A172 (cell line): ENCODE results near the gene RNF169. TPM values are rescaled to one million over a fixed set of nuclear protein-coding genes. Genes with fewer than 3 reads are reported as not detected.
A peak's percentile ranks its signal among the peaks of the same experiment; 100 is the strongest.
"Not testable (repeated sequence)": the region's sequence is repeated elsewhere in the genome, so short reads cannot be mapped to it uniquely, and the experiment has no call there.

Experiments
- DNase-seq: peaks from one replicate; pipeline ENCODE4 v3.0.0-alpha.2; 2015; ENCODE audit warnings: low spot score
- total RNA-seq: library from RNA; depleted of rRNA; stranded (reverse); fragments of >200 nt; shearing (Covaris generic); gene quantifications from 2 replicates; pipeline ENCODE4 v1.2.3, GENCODE V29; 2014

Gene RNF169
- total RNA-seq, 1 experiment from 2014 or later, result 28.6 TPM

DNA sequence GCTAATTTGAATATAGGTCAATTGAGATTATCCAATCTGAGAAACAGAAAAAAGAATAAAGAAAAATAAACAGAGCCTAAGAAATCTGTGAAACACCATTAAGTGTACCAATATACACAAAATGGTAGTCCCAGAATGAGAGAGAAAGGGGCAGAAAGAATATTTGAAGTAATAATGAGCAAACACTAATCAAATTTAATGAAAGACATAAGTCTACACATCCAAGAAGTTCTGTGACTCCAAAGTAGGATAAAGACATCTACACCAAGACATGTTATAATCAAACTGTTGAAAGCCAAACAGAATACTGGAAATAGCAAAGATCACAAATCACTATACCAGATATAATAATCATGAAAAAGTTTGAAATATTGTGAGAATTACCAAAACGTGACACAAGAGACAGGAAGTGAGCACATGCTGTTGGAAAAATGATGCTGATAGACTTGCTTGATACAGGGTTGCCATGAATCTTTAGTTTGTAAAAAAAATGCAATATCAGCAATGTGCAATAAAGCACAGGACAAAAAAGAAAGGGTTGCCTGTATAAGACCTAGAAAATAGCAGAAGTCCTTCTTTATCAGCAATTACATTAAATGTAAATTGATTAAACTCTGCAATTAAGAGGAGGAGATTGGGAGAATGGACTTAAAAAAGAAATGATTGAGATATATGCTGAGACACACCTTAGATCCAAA, 75.8 kb downstream of the RNF169 start:
- no peak for DNase-seq

DNA sequence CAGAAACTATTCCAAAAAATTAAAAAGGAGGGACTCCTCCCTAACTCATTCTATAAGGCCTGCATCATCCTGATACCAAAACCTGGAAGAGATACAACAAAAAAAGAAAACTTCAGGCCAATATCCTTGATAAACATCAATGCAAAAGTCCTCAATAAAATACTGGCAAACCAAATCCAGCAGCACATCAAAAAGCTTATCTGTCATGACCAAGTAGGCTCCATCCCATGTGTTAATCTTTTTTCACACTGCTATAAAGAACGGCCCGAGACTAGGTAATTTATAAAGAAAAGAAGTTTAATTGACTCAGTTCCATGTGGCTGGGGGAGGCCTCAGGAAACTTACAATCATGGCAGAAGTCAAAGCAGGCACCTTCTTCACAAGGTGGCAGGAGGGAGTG, 76.9 kb downstream of the RNF169 start:
- not testable (repeated sequence) for DNase-seq

DNA sequence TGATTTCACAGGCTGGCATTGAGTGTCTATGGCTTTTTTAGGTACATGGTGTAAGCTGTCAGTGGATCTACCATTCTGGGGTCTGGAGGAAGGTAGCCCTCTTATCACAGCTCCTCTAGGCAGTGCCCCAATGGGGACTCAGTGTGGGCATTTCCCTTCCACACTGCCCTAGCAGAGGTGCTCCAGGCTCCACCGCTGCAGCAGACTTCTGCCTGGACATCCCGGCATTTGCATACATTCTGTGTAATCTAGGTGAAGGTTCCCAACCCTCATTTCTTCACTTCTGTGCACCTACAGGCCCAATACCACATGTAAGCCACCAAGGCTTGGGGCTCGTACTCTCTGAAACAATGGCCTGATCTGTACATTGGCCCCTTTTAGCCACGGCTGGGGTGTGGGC, 78.3 kb downstream of the RNF169 start:
- DNase-seq, result no peak

DNA sequence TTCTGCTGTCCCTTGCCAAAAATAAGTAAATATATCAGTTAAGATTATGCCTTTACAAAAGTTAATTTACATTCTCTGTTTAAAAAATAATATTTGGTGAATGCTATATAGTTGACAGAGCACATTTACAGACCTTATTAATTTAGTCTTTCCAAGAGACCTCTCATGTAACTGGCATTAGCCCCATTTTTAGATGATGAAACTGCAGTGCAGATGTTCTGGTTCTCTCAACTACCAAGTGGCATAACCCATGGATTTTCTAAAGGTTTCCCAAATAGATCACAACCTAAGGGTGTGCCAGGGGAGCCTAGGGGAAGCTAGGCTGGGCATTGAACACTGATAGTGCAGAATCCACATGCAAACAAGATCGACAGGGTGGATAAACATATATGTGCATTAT, 88.5 kb downstream of the RNF169 start:
- DNase-seq, result no peak

DNA sequence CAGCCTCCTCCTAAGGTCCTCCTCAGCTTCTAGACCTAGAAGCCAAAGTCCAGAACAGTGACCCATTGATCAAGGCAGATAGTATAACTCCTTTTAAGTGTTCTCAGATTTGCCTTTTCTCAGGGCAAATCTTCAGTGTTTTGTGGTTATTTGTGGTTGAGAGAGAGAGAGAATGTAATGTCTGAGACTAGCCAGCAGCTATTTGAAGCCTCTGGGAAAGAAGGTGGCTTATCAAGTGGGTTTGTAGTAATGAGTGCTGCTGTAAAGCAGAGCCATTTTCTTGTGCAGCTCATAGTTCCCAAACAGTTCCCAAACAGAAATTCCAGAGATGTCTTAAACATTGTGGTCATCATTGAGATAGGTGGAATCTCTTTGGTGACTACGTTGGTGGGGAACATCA, 89.5 kb downstream of the RNF169 start:
- no peak for DNase-seq

DNA sequence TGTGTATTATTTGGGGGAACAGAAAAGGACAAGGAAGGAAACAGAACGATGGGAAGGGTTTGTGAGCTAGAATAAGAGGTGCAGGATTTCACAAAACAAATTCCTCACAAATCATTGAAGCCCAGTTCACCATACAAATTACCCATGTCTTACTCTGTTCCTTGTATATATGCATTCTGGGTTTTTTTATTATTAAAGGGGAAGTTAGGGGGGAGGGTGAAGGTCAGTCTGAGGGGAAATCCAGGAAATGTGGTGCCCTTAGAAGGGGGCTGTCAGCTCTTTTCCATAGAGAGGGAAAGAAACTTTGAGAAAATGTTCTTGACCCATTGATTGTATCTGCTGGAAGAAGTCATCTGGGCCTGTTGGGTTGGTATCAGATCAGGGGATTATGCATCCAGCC, 90.8 kb downstream of the RNF169 start:
- DNase-seq, result no peak

DNA sequence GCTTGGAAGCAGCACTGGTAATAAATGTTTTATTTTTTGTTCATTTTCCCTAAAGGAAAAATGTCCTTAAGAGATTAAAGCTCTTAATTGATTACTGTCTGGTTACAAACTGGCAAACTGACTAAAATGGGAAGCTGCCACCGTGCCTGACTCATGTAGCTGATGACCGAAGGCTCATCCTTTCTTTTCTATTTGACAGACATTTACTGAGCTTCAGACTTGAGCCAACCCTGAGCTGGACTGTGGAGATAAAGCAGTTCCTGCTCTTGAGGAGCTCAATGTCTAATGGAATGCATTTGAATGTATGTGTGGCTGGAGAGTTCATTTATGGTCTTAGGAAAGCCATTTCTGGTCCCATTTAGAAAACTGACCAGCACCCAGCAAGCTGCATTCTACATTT, 91.3 kb downstream of the RNF169 start:
- DNase-seq, result no peak

DNA sequence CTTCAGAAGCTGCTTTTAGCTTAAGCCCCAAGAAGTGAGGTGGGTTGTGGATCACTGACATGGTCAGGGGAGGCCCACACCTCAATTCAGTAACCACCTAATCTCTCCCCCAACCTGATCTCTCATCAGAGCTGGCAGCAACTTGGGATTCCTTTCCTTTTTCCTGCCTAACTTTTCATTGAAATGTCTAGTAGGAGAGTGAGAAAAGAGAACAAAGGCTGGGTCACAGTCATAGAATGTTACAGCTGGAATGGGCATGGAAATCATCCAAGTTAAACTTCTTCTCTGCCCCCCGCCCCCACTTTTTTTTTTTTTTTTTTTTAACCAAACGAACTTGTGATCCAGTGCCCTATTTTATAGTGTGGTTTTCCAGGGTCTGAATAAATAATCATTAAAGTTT, 91.8 kb downstream of the RNF169 start:
- no peak for DNase-seq

DNA sequence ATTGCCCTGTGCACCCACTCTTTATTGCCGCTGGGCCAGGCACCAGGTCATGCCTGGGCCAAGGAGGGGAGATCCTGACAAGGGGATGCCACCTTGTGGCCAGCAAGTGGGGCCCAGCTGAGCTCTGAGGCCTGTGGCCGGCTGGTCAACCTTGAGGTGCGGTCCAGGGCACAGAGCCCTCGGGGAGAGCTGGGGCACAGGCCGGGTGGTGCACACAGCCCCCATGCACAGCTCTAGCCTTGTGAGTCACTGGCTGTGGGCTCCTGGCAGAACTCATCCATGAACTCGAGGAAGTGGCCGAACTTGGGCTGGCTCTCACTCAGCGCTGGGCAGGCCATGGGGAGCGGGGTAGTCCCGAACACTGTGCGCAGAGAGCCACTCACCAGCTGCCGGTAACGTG, 94.3 kb downstream of the RNF169 start:
- no peak for DNase-seq

DNA sequence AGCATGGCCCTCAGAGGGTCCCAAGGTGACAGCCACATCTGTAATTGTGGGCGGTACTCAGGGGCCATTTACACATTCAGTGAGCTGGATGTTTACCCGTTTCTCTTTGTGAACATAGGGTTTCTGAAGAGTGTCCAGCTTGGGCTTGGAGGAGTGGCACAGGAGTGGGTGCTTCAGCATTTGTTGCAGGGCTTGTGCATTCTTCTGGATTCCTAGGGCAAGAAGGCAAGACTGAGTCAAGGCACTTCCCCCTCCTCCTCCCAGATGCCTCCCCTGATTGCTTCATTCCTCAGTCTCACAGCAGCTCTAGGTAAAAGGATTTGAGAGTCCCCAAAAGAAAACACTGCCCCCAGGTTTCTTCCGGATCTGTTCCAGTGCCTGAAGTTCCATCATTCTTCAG, 95.4 kb downstream of the RNF169 start:
- DNase-seq, result no peak

DNA sequence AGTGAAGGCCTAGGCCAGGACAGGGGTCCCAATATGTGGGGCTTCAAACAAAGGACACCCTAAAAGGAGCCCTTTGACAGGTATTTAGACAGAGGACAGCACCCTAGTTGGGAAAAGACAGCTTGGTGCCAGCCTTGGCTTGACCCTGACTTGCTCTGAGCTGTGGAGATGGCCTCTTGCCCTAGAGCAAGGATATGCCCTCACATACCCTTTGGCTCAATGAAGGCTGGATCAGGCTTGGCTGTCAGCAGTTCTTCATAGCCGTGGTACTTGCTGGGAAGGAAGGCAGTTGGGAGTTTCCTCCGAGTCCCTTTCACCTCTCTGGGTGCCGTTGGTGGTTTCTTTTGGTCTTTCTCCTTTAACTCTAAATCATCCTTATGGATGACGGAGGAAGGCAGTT, 96.2 kb downstream of the RNF169 start:
- DNase-seq, result no peak

DNA sequence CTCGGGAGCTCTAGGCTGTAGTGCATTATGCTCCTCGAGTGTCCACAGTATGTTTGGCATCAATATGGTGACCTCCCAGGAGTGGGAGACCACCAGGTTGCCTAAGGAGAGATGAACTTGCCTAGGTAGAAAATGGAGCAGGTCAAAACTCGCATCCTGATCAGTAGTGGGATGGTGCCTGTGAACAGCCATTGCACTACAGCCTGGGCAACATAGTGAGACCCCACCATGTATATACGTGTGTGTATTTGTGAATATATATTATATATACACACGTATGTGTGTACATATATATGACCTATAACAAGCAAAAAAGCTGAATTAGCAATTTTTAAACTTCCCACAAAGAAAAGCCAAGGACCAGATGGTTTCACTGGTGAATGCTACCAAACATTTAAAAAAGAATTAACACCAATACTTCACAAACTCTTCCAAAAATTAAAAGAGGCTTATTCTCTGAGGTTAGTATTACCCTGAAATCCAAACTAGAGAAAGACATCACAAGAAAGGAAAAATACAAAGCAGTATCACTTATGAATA, 97.4 kb downstream of the RNF169 start:
- no peak for DNase-seq

DNA sequence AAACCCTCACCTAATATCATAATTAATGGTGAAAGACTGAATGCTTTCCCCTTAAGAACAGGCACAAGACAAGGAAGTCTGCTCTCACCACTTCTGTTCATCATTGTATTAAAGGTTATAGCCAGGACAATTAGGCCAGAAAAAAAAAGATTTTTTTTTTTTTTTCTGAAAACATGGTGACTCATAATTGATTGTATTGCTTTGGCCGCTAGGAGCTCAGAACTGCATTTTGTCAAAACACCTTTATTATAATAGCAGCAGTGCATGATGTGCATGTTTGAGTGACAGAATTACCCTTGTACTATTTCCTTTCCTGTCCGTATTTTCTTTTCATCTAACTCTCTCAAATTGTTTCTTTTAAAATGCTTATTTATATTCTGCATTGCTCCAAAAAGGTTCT, 98.1 kb downstream of the RNF169 start:
- DNase-seq, result no peak

DNA sequence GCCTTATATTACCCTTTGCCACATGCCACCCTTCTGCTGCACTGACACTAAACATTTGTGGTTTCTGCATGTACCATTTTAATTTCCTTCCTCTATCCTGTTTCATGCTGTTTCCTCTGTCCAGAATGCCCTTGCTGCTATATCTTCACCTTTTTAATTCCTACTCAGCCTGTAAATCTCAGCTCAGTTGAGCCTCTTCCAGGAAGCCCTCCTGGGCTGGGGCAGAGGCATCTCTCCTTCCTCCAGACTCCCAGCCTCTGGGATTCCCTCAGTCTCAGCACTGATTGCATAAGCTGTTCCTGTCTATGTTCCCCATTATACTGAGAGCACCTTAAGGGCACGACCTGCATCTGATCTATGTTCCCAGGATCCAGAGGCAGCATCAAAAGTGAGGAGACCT, 98.7 kb downstream of the RNF169 start:
- DNase-seq, result no peak

DNA sequence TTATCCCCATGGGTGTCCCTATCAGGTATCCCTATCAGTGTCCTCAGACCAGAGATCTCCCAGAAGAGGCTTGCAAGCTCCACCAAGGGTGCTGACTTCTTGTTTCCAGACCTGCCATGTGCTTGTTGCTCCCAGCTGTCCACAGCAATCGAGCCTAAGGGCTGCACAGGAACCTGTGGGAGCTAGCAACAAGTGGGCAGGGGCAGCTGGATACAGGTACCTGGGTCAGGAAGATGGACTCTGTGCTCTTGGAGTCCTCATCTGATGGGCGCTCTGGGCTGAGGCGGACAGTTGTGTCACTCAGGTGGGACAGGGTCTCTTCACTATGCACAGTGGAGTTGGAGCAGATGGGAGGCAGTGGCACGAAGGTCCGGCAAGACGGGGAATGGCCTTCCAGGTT, 99.2 kb downstream of the RNF169 start:
- no peak for DNase-seq

DNA sequence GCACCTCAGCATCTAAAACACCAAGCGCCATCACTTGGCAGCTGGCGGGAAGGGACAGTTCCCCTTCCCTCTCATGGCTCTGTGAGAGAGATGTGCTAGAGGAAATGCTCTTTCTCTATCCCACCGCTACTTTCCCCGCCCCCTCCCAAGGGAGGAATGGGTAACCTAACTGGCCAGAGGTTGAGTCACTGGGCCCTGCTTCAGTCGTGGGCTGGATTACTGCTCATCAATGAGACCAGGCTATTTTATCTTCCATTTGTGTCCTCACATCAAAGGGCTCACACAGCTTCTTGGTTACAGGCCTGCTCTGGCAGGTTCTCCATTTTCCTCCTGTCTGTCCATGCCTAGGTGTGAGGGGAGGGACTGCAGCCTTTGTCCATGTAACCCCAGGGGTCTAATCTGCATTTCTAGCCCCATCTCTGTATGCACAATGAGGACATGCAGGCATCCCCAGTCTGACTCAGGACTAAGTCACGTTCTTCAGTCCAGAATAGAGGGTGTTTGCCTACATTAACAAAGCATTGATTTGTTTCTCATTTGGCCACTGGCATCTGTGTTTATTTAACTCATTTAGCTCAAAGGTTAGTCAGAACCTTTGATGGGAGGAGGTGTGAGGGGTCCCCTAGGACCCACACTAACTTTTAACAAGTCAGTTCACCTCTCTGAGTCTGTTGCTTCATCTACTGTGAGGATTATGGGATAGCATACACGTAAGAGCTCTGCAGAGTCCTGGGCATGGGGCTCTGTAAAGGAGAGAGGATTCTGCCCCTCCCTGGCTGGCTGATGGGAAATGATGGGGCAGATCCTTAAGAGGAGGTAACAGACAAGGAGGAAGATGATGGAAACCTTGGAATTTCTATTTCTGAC, 101.1 kb downstream of the RNF169 start:
- peak; percentile 60 for DNase-seq

DNA sequence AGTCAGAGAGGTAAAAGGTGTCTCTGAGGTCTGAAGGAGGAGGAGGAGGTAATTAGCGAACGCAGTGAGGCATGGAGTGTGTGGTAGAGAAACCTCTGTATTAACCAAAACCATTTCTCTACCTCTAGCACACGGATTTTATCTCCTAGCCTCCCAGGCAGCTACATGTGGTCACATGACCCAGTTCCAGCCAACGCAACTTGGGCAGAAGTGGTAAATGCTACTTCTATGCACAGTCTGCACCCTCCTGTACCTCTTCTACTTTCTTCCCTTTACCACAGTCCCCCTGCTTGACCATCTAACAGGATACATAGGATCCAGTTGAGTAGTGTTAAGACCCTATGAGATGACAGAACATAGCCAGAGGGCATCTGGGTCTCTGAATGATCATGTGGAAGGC, 104.6 kb downstream of the RNF169 start:
- DNase-seq, result no peak

DNA sequence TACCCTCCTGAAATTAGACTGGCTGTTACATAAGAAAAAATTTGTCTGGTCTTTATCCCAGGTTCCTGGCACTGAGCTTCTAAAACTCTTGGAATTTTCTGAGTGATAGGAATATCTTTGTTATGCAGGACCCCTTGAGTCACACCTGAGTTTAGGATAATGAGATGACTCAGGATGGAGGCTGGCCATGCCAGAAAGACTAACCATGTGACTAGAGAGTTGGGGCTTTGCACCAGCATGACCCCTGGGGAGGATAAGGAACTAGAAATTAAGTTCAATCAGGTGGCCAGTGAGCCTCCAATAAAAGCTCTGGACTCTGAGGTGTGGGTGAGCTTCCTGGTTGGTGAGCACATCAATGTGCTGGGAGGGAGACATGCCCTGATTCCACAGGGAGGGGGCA, 112.1 kb downstream of the RNF169 start:
- no peak for DNase-seq

DNA sequence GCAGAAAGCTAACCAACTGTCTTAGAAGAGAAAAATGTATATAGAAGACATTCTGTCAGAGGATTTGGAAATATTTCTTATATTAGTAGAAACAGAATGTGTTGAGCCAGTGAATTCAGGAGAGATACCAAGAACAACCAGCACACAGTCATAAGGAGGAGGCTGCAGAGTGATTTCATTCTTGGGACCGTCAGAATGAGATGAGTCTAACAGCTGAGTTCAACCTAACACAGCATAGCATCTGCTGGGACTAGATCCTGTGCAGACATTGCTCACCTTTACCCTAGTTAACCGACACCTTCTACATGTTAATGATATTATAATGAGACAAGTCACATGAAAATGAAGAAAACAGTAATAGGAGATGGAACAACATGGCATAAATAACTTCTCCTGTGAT, 114.8 kb downstream of the RNF169 start:
- no peak for DNase-seq

DNA sequence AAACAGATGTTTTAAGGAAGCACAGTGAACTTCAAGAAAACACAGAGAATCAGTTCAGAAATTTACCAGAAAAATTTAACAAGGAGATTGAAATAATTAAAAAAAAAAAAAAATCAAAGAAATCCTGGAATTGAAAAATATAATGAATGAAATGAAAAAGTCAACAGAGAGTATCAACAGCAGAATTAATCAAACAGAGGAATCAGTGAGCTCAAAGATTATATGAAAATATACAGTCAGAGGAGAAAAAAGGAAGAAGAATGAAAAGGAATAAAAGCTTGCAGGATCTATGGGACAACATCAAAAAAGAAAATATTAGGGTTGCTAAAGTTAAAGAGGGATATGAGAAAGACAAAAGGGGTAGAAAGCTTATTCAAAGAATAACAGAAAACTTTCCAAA, 117.9 kb downstream of the RNF169 start:
- no peak for DNase-seq

DNA sequence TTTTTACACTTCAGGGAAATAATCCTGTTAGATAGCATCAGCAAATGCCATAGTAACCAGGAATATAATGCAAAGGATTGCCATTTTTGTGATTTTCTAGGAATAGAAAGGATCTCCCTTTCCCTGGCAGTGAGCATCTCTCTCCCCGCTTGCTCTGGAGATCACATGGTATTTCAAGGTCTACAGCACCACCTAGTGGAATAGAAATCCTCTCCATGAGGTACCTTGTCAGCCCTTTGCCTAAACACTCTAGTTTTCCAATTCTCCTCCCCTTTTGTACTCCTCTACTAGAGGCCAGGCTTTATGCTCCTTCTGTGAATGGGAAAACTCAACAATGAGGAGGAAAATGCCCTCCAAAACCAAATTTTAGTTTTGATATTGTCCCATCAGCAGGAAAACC, 121.8 kb downstream of the RNF169 start:
- peak; percentile 53 for DNase-seq

DNA sequence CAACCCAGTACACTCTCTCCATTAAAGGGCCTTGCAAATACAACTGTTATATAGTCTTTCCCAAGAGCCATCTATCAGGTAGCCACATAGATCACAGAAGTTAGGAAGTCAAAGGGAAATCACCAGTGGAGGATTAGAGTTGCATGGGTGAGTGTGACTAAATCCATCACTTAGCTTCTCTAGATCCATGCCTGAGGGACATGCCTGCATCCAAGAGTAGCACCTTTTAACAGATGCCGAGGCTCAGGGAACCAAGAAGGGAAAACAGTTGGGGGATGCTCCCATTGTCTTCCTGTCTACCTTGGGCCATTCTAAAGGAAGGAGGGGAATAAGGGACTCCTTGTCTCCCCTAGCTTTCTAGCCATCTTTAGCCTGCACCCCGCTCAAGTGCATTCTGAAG, 122.4 kb downstream of the RNF169 start:
- no peak for DNase-seq

DNA sequence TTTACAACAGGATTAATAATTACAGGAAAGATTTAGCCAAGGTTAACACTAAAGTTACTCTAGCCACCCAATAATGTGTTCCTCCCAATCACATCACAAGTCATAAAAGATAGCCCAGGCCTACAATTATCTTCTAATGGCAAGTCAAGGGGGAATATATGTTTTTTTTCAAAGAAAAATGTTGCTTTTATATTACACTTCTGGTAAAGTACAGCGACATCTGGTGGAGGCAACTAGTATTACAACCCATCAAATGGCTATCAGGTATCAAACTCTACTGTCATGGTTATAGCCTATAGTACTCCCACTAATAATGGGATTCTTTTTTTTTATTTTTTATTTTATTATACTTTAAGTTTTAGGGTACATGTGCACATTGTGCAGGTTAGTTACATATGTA, 128.5 kb downstream of the RNF169 start:
- peak; percentile 11 for DNase-seq
